Pericardium fibroblast (primary cell): ENCODE measurements around the gene KIF25. TPM values are rescaled to one million over a fixed set of nuclear protein-coding genes. Genes with fewer than 3 reads are reported as not detected.

Source experiments
- total RNA-seq: library from RNA; depleted of rRNA; stranded (reverse); fragments of >200 nt; gene quantifications from 2 replicates; pipeline ENCODE4 v1.2.3, GENCODE V29; 2015

KIF25 gene, protein sequence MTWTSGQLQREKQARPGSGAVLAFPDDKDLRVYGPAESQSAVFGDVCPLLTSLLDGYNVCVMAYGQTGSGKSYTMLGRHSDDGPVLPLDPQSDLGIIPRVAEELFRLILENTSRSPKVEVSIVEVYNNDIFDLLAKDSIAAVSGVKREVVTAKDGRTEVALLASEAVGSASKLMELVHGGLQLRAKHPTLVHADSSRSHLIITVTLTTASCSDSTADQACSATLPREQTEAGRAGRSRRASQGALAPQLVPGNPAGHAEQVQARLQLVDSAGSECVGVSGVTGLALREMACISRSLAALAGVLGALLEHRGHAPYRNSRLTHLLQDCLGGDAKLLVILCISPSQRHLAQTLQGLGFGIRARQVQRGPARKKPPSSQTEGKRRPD
- not detected in 2 replicates for total RNA-seq

DNA sequence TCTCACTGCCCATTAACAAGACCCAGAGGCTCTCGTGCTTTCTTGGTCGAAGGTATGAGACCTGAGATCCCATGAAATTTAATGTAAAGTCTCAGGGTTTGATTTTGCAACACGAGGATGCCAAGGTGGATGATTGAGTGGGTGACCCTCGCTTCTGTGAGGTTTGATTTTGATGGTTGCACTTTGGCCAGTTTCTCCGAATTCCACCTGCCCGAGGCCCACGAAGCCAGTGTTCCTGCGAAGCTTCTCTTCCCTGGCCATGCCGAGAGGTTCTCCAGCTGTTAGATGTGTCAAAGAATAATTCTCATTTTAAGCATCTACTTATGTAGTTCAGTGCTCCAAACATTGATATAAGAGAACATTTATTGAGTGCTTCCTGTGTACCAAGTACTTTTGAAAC is at the start of gene KIF25:
KIF25 (plus strand) TSS at position 30 of the 400 bp plus-strand sequence. CDS start 31,915 bp downstream, outside the sequence.

DNA sequence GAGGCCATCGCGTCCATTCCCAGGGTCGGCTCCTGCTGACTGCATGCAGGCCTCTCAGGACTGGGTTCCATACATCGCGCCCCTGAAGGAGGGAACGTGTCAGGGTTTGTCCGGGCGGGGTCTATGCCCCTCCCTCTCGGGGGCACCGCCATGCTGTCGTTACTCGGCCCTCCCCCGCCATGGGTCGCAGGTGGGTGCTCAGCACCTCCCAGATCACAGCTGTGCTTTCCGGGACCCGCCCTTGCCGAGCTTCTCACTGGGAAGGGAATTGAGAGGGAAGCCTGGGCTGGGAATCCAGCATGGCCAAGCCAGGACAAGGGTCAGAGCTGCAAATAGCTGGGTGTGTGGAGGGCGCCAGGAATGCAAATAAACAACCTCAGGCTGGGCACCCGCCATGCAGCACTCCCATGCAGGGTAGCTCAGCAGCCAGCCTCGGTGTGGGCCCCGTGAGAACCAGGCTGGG is 81.5 kb downstream of the KIF25 start, which contains the start of gene FRMD1:
FRMD1 (minus strand) TSS at position 270 of the 463 bp plus-strand sequence; CDS start at position 152, 118 bp downstream.

Other genes starting within 250 kb of the KIF25 start
- 23.5 and 35.1 TPM in 2 replicates for gene AFDN, start 170.8 kb upstream of the KIF25 start, total RNA-seq
- gene FRMD1, start 81.5 kb downstream of the KIF25 start, total RNA-seq: not detected in 2 replicates